SIG-M5 treated with dmso at 0.1 percent for 504 hours (cell line): Measurements from ENCODE around the gene FZD2.
"Not testable (repeated sequence)": the region's sequence is repeated elsewhere in the genome, so short reads cannot be mapped to it uniquely, and the experiment has no call there.

Experiments
- DNase-seq: peaks from one replicate; lab custom pipeline; 2025; ENCODE audit not compliant: unreplicated experiment; lab: John Stamatoyannopoulos, UW

Gene FZD2

DNA sequence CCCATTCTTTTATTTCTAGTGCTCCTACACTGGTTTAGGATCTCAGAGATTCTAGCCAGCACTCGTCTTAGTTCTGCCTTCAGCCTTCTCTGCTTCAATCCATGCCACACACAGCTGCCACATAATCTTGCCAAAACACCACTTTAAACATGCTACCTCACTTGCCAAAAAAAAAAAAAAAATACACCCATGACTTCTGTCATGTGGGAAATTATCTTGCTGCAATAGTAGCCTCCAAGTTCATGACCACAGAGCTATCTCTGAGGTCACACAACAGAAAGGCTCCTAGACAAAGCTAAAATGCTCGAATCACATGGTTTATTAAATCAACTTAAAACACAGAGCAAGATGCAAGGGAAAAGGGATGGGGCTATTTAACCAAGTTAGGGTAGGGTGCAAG lies 18.1 kb downstream of the FZD2 start:
- no peak for DNase-seq

DNA sequence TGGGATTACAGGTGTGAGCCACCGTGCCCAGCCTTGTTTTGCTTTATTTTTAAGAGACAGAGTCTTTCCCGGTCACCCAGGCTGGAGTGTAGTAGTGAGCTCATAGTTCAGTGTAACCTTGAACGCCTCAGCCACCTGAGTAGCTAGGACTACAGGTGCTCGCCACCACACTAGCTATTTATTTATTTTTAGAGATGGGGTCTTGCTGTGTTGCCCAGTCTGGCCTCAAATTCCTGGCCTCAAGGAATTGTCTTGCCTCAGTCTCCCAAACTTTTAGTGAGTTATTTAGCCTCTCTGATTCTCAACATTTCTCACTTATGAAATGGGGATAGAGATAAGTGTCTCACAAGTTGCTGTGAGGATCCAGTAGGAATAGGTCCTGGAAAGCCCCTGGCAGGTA lies 21.7 kb downstream of the FZD2 start:
- DNase-seq: no peak

GRCh38 chr17:44581868-44582267 lies 24.6 kb downstream of the FZD2 start:
- peak; percentile 16 for DNase-seq

- DNase-seq: no peak
These were observed 27.2 kb downstream of the FZD2 start for GRCh38 chr17:44584443-44584842.

DNA sequence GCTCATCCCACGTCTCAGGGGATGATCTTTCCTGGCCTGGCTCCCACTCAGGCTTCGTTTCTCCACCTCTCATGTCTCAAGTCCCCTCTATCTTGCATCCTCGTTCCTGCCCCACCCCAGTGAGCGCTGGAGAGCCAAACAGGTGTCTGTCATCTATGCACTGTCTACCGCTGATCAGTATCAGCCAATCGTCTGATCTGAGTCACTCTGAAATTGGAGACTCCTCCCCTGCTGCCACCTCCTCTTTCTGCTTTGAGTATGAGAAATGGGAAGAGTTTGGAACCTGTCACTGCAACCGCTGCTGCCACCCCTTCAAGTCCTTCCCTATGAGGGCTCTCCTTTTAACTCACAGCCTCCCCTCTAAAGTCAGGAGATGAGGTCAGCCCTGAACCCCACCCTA lies 28.0 kb downstream of the FZD2 start:
- DNase-seq: no peak

- peak; percentile 48 for DNase-seq
These were observed 30.1 kb downstream of the FZD2 start for GRCh38 chr17:44587339-44587738.

DNA sequence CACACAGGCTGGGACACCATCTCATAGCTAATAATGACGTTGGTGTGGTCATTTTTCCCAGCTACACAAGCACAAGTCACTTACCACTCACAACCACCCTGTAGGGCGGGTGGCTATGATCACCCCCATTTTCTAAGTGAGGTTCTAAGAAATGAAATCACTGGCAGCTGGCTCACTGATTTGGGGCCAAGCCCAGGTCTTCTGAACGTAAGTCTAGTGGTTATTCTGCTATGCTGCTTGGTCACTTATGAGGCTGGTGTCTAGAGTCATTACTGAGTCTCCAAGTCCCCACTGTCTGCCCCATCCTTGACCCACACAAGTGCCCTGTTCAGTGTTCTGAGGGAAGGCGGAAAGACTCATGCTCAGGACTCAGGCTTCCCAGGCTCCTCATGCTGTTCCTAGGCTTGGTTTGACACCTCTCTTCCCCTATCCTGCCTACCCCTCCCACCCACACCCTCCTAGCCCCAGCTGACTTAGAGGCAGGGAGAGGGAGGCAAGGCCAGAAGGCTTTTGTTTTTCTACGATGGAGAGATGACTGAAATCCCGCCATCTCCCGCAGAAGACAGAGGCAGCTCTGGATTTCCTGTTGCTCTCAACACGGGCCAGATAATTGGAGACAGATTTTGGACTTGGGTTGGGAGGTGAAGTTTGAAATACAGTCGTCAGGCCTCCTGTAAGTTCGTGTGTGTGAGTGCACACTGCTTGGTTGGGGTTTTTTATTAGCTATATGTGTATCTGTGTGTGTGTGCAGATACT lies 32.2 kb downstream of the FZD2 start:
- DNase-seq: no peak

DNA sequence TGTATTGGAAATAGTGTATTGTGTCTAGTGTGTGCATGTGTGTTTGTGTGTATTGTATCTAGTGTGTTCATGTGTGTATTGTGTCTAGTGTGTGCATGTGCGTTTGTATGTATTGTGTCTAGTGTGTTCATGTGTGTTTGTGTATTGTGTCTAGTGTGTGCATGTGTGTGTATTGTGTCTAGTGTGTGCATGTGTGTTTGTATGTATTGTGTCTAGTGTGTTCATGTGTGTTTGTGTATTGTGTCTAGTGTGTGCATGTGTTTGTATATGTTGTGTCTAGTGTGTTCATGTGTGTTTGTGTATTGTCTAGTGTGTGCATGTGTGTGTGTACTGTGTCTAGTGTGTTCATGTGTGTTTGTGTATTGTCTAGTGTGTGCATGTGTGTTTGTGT lies 32.8 kb downstream of the FZD2 start:
- not testable (repeated sequence) for DNase-seq

GRCh38 chr17:44590762-44591161 lies 33.5 kb downstream of the FZD2 start:
- not testable (repeated sequence) for DNase-seq

DNA sequence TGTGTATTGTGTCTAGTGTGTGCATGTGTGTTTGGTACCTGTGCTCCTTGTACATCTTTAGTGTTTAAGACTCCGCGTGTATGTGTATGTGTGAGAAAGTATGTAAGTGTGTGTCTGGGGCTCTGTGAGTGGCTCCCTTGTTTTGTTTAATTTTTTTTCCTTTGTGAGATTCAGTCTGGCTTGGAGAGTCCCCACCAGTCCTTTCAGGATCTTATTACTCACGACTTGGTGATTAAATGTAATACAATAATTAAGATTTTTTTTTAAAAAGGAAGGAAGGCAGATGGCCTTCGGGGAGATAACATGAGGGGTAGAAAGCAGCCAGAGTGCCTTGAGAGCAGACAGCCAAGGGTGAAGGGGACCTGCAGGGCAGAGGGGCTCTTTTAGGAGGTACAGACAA lies 33.9 kb downstream of the FZD2 start:
- no peak for DNase-seq

DNA sequence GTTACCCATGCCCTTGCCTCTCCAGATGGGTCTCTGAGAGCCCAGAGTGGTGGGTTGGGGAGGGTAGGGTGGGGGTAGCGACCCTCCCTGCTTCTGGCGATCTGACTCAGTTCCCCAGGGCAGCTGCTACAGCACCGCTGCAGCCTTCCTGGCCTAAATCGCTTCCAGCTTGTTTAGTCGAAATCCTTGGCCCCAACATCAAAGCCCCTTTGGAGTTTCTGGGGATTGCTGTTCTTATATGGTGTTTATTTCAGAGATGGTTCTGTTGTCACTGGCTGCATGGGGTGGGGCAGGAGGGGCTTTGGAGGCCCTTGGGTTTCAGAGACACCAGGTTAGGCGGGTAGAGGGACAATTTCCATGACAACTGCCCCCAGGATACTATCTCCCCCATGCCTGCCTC lies 35.9 kb downstream of the FZD2 start:
- DNase-seq: no peak

- no peak for DNase-seq
These were observed 38.0 kb downstream of the FZD2 start for GRCh38 chr17:44595216-44595775.

DNA sequence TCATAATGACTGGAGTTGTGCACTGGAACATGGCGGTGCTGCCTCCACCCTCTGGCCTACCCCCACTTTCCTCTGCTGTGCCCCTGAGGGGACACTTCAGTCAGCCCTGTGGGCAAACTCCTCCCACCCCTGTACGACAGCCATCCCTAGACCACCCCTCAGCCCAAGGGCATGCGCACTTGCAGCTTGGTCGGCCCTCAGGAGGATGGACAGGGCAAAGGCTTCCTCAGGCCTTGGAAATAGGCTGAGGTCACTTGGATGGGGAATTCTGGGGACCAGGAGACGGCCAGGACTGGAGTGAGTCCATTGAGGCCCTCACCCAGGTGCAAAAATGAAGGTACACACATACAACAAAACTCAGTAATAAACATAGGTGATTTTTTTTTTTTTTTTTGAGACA lies 41.0 kb downstream of the FZD2 start:
- DNase-seq: no peak

DNA sequence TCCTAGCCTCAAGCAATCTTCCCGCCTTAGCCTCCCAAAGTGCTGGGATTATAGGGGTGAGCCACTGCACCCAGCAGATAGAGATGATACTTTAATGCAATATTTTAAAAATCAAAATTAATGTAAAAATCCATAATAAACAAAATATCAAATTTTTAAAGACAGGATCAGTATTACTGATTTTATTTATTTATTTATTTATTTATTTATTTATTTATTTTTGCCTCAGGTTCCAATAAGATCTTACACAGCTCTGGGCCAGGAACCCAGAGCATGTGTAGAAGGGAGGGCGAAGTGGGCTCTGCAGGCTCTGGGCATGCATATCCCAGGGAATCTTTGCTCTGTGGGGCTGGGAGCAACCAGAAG lies 41.6 kb downstream of the FZD2 start:
- no peak for DNase-seq

GRCh38 chr17:44599298-44600175 lies 42.3 kb downstream of the FZD2 start:
- DNase-seq: no peak

GRCh38 chr17:44601539-44601938 lies 44.3 kb downstream of the FZD2 start:
- no peak for DNase-seq

DNA sequence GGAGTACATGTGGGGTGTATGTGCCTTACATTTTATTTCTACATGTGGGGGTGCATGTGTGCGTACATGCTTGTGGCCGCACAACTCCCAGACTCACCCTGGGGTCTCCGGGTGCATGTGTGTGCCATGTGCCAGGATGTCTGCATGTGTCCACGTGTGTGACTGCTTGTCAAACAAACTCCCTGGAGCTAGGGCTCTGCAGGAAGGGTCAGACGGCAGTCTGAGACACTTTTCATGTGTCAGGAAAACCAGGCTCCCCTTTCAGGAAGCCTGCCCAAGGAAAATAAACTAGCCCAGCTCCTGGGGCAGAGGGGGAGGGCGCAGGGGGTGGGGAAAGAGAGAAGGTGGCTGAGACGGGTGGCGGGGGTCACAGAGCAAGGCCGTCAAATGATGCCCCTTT lies 44.7 kb downstream of the FZD2 start:
- DNase-seq: no peak

GRCh38 chr17:44602390-44602789 lies 45.1 kb downstream of the FZD2 start:
- DNase-seq: no peak

GRCh38 chr17:44602970-44603369 lies 45.7 kb downstream of the FZD2 start:
- no peak for DNase-seq

DNA sequence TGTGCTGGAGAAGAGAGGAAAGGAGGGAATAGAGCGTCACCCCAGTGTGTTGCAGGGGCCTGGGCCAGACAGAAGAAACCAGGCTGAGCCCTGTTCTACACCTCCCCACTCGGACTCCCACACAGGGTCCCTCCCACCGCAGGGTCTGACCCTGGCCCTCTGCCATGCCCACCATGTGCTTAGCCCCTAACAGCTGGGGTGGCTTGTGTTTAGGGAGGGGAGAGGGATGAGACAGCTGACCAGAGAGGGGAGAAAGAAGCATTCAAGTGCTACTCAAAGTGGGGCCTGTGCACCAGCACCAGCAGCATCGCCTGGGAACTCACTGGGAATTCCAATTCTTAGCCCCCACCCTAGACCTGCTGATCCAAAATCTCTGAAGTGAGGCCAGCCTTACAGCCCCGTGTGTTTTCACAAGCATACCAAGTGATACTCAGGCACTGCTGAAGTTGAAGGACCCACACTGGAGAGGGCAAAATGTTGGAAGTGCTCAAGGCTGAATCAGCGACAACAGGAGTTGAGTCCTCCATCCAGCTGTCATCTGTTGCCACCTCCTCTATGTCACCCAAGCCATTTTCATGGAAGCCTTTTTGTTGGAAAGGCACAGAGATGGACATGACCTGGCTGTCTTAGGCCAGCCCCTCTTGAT lies 47.0 kb downstream of the FZD2 start:
- no peak for DNase-seq

DNA sequence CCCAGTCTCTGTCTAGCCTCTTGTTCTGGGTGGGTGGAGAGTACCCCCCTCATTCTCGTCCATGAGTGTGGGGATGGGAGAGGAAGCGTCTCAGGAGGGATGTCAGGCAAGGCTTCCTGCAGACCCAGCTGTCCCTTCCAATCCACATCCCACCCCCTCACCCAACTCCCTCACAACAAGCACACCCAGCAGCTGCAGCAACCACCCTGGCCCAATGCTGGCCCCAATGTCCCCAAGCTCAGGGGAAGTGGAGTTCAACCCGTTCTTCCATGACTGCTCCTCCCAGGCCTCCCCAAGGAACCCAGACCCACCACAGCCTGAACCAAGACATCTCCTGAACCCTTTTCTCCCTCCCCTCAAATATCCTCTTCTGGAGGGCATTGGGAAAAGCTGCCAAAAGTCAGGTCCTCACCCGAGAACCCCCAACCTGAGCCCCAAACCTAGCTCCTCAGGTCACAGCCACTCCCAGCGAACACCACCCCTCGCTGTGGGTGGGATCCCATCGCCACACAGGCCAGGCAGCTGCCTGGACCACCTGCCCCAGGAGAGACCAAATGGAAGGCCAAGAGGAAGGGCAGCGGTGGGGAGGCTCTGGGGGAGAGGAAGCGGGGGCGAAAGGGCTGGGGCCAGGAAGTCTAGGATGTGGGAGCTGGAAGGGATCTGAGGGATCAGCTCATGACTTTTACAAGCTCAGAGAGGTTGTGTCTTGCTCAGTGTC lies 47.6 kb downstream of the FZD2 start:
- DNase-seq: no peak
